ENCODE measurements around the gene OPCML. TPM values are rescaled to one million over a fixed set of nuclear protein-coding genes. Genes with fewer than 3 reads are reported as not detected.

OPCML gene
- total RNA-seq, 5 donors from 2014 or later (not counting 1 experiment from before 2014, with no cell fraction given) = not detected

- no peak for DNase-seq
- no peaks in the 10 kb centered on the region for H3K4me1 Mint-ChIP-seq
- POLR2A ChIA-PET = no interaction called here
- no peaks in the 10 kb centered on the region for H3K36me3 Mint-ChIP-seq
- Histone ChIP-seq H3K4me1 (ENCODE audit: control insufficient read depth in 1 of 2, extremely low read depth in 1 of 2, insufficient read depth in 2 of 2, low read length in 2 of 2) (no peaks in the 10 kb centered on the region), H3K9me3 (no peaks in the 10 kb centered on the region), H3K4me3 (ENCODE audit: control insufficient read depth in 1 of 2, extremely low read depth in 1 of 2, low read length in 1 of 2) (no peak overlapping the region), H3K27me3 (replicated peaks in 1 of 2; ENCODE audit: control insufficient read depth in 2 of 2, extremely low read depth in 1 of 2, insufficient read depth in 2 of 2, low read length in 1 of 2) (no peaks in the 10 kb centered on the region), H3K36me3 (ENCODE audit: control insufficient read depth in 2 of 2, extremely low read depth in 1 of 2, insufficient read depth in 1 of 2, low read length in 1 of 2) (no peaks in the 10 kb centered on the region), H3K27ac (ENCODE audit: low read length) (no peak overlapping the region)
- H3K27me3 Mint-ChIP-seq = peaks cover 0 to 2% of the 10 kb centered on the region in 2 donors
- CTCF ChIA-PET = no interaction called here
- ATAC-seq (replicated peaks in 1 of 4) = no peak
- WGBS (ENCODE audit: insufficient coverage) = 81% methylated on average over 4 of the region's 8 CpGs
- H3K9me3 Mint-ChIP-seq = peaks cover 0 to 9% (median 0%) of the 10 kb centered on the region in 3 donors
- no peak overlapping the region for H3K4me3 Mint-ChIP-seq
- H3K27ac Mint-ChIP-seq = no peak overlapping the region
Observed at GRCh38 chr11:132980670-132981069, 551.6 kb downstream of the OPCML start.

- no peak for ATAC-seq (replicated peaks in 1 of 4)
- CTCF ChIA-PET = no interaction called here
- no peak overlapping the region for H3K27ac Mint-ChIP-seq
Observed at GRCh38 chr11:132977746-132978145, 554.6 kb downstream of the OPCML start.

DNA sequence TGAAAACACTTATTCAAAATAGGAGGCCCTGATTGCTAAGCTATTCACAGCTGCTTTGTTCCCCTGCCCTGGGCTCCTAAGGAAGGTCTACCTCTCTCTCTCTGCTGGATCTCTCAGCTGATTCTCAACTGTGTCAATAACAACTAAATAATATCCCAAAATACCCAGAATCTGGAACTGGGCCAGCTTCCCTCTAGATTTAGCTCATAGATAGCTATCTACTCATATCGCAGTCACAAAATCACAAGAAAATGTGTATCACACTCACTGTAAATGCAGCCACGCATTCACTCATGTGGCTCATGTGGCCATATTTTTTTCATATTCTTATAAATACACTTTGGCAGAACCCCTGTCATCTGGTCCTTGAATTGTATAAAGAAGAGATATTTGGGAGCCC, 555.1 kb downstream of the OPCML start:
- Mint-ChIP-seq H3K4me3 (no peak overlapping the region), H3K27me3 (peaks cover 3 to 5% of the 10 kb centered on the region in 2 donors), H3K4me1 (no peaks in the 10 kb centered on the region), H3K36me3 (no peaks in the 10 kb centered on the region), H3K27ac (no peak overlapping the region), H3K9me3 (peaks cover 0 to 14% (median 0%) of the 10 kb centered on the region in 3 donors)
- no peaks in the 10 kb centered on the region for H3K36me3 ChIP-seq (ENCODE audit: control insufficient read depth in 2 of 2, extremely low read depth in 1 of 2, insufficient read depth in 1 of 2, low read length in 1 of 2)
- ATAC-seq (replicated peaks in 1 of 4) (no peak), DNase-seq (no peak)
- H3K4me3 ChIP-seq (ENCODE audit: control insufficient read depth in 1 of 2, extremely low read depth in 1 of 2, low read length in 1 of 2) = no peak overlapping the region
- no peaks in the 10 kb centered on the region for H3K9me3 ChIP-seq
- H3K27me3 ChIP-seq (replicated peaks in 1 of 2; ENCODE audit: control insufficient read depth in 2 of 2, extremely low read depth in 1 of 2, insufficient read depth in 2 of 2, low read length in 1 of 2) = no peaks in the 10 kb centered on the region
- WGBS (ENCODE audit: insufficient coverage) = 100% methylated on average over 1 of the region's 2 CpGs
- POLR2A ChIA-PET = no interaction called here
- no peak overlapping the region for H3K27ac ChIP-seq (ENCODE audit: low read length)
- CTCF ChIA-PET = no interaction called here
- H3K4me1 ChIP-seq (ENCODE audit: control insufficient read depth in 1 of 2, extremely low read depth in 1 of 2, insufficient read depth in 2 of 2, low read length in 2 of 2) = no peaks in the 10 kb centered on the region

More at GRCh38 chr11:132977746-132978145, 554.6 kb downstream of the OPCML start:
- WGBS (ENCODE audit: insufficient coverage) = 93% methylated on average over 4 of the region's 4 CpGs
- Mint-ChIP-seq H3K4me1 (no peaks in the 10 kb centered on the region), H3K36me3 (no peaks in the 10 kb centered on the region), H3K4me3 (no peak overlapping the region), H3K27me3 (peaks cover 3 to 5% of the 10 kb centered on the region in 2 donors), H3K9me3 (peaks cover 0 to 14% (median 0%) of the 10 kb centered on the region in 3 donors)
- H3K27ac ChIP-seq (ENCODE audit: low read length) = no peak overlapping the region
- POLR2A ChIA-PET = no interaction called here
- H3K36me3 ChIP-seq (ENCODE audit: control insufficient read depth in 2 of 2, extremely low read depth in 1 of 2, insufficient read depth in 1 of 2, low read length in 1 of 2) = no peaks in the 10 kb centered on the region
- no peak overlapping the region for H3K4me3 ChIP-seq (ENCODE audit: control insufficient read depth in 1 of 2, extremely low read depth in 1 of 2, low read length in 1 of 2)
- DNase-seq = no peak
- no peaks in the 10 kb centered on the region for H3K9me3 ChIP-seq
- no peaks in the 10 kb centered on the region for H3K4me1 ChIP-seq (ENCODE audit: control insufficient read depth in 1 of 2, extremely low read depth in 1 of 2, insufficient read depth in 2 of 2, low read length in 2 of 2)
- H3K27me3 ChIP-seq (replicated peaks in 1 of 2; ENCODE audit: control insufficient read depth in 2 of 2, extremely low read depth in 1 of 2, insufficient read depth in 2 of 2, low read length in 1 of 2) = no peaks in the 10 kb centered on the region

GRCh38 chr11:132976115-132976514, 556.2 kb downstream of the OPCML start:
- no peaks in the 10 kb centered on the region for H3K36me3 Mint-ChIP-seq
- H3K4me3 Mint-ChIP-seq = no peak overlapping the region
- POLR2A ChIA-PET = interaction anchor here in 1 of 2 donors (0.6 kb wide), 1 partner anchor 544 kb away, joined by 3 read pairs; no protein-coding TSS in a partner anchor
- CTCF ChIA-PET = no interaction called here
- no peak overlapping the region for H3K27ac Mint-ChIP-seq
- Histone ChIP-seq H3K4me3 (ENCODE audit: control insufficient read depth in 1 of 2, extremely low read depth in 1 of 2, low read length in 1 of 2) (no peak overlapping the region), H3K4me1 (ENCODE audit: control insufficient read depth in 1 of 2, extremely low read depth in 1 of 2, insufficient read depth in 2 of 2, low read length in 2 of 2) (no peaks in the 10 kb centered on the region), H3K27me3 (replicated peaks in 1 of 2; ENCODE audit: control insufficient read depth in 2 of 2, extremely low read depth in 1 of 2, insufficient read depth in 2 of 2, low read length in 1 of 2) (no peaks in the 10 kb centered on the region), H3K9me3 (no peaks in the 10 kb centered on the region), H3K36me3 (ENCODE audit: control insufficient read depth in 2 of 2, extremely low read depth in 1 of 2, insufficient read depth in 1 of 2, low read length in 1 of 2) (no peaks in the 10 kb centered on the region), H3K27ac (ENCODE audit: low read length) (no peak overlapping the region)
- DNase-seq = no peak
- H3K27me3 Mint-ChIP-seq = peaks cover 3 to 5% of the 10 kb centered on the region in 2 donors
- H3K9me3 Mint-ChIP-seq = peaks cover 0 to 10% (median 0%) of the 10 kb centered on the region in 3 donors
- no peak for ATAC-seq (replicated peaks in 1 of 4)
- no peaks in the 10 kb centered on the region for H3K4me1 Mint-ChIP-seq
- WGBS (ENCODE audit: insufficient coverage) = 58% methylated on average over 3 of the region's 5 CpGs

DNA sequence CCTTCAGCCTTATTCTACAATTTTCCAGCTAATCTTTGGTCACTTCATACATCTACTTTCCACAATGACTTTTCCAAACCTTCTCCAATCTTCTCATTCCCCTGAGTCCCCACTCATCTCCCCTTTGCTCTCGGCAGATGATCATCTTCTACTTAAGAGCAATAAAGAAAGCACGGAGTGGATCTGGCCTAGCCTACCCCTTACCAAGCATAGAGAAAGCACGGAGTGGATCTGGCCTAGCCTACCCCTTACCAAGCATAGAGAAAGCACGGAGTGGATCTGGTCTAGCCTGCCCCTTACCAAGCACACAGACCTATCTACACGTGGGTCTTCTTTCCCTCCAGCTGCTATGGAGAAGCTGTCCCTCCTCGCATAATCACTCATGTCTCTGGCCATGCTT, 558.6 kb downstream of the OPCML start:
- Histone ChIP-seq H3K27me3 (replicated peaks in 1 of 2; ENCODE audit: control insufficient read depth in 2 of 2, extremely low read depth in 1 of 2, insufficient read depth in 2 of 2, low read length in 1 of 2) (no peaks in the 10 kb centered on the region), H3K36me3 (ENCODE audit: control insufficient read depth in 2 of 2, extremely low read depth in 1 of 2, insufficient read depth in 1 of 2, low read length in 1 of 2) (no peaks in the 10 kb centered on the region), H3K4me3 (ENCODE audit: control insufficient read depth in 1 of 2, extremely low read depth in 1 of 2, low read length in 1 of 2) (no peak overlapping the region), H3K9me3 (no peaks in the 10 kb centered on the region), H3K27ac (ENCODE audit: low read length) (no peak overlapping the region), H3K4me1 (ENCODE audit: control insufficient read depth in 1 of 2, extremely low read depth in 1 of 2, insufficient read depth in 2 of 2, low read length in 2 of 2) (no peaks in the 10 kb centered on the region)
- H3K27ac Mint-ChIP-seq = no peak overlapping the region
- ChIA-PET CTCF (no interaction called here), POLR2A (no interaction called here)
- peaks cover 0 to 7% (median 0%) of the 10 kb centered on the region in 3 donors for H3K9me3 Mint-ChIP-seq
- DNase-seq = no peak
- ATAC-seq (replicated peaks in 1 of 4) = no peak
- H3K4me3 Mint-ChIP-seq = no peak overlapping the region
- no peaks in the 10 kb centered on the region for H3K4me1 Mint-ChIP-seq
- peaks cover 3 to 5% of the 10 kb centered on the region in 2 donors for H3K27me3 Mint-ChIP-seq
- WGBS (ENCODE audit: insufficient coverage) = 67% methylated on average over 6 of the region's 6 CpGs
- H3K36me3 Mint-ChIP-seq = no peaks in the 10 kb centered on the region

DNA sequence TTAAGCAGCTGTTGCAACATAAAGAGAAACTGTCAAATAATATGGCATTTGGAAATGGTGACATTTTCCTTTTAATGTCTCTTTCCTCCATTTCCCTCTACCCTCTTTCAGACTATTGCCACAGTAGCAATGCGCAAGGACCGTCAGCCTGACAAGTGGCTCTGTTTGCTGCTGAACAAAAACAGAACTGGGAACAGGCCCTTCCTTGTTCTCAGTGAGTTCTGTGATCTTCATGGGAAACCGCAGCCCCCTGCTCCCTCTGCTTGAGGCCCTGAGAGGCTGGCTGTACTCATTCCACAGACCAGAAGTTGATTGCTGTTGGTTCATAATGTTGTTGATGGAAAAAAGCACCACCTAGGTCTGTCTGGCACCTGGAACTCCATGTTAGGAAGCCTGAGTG, 559.7 kb downstream of the OPCML start:
- CTCF ChIA-PET = no interaction called here
- no peaks in the 10 kb centered on the region for H3K36me3 Mint-ChIP-seq
- H3K27me3 Mint-ChIP-seq = peaks cover 3 to 5% of the 10 kb centered on the region in 2 donors
- no peak overlapping the region for H3K27ac Mint-ChIP-seq
- H3K9me3 Mint-ChIP-seq = peaks cover 0 to 7% (median 0%) of the 10 kb centered on the region in 3 donors
- ATAC-seq (replicated peaks in 1 of 4) (no peak), DNase-seq (no peak)
- POLR2A ChIA-PET = no interaction called here
- H3K4me1 ChIP-seq (ENCODE audit: control insufficient read depth in 1 of 2, extremely low read depth in 1 of 2, insufficient read depth in 2 of 2, low read length in 2 of 2) = no peaks in the 10 kb centered on the region
- no peak overlapping the region for H3K4me3 Mint-ChIP-seq
- H3K4me3 ChIP-seq (ENCODE audit: control insufficient read depth in 1 of 2, extremely low read depth in 1 of 2, low read length in 1 of 2) = no peak overlapping the region
- no peaks in the 10 kb centered on the region for H3K4me1 Mint-ChIP-seq
- H3K27ac ChIP-seq (ENCODE audit: low read length) = no peak overlapping the region
- no peaks in the 10 kb centered on the region for H3K9me3 ChIP-seq
- H3K36me3 ChIP-seq (ENCODE audit: control insufficient read depth in 2 of 2, extremely low read depth in 1 of 2, insufficient read depth in 1 of 2, low read length in 1 of 2) = no peaks in the 10 kb centered on the region
- no peaks in the 10 kb centered on the region for H3K27me3 ChIP-seq (replicated peaks in 1 of 2; ENCODE audit: control insufficient read depth in 2 of 2, extremely low read depth in 1 of 2, insufficient read depth in 2 of 2, low read length in 1 of 2)
- 33% methylated on average over 2 of the region's 3 CpGs for WGBS (ENCODE audit: insufficient coverage)

DNA sequence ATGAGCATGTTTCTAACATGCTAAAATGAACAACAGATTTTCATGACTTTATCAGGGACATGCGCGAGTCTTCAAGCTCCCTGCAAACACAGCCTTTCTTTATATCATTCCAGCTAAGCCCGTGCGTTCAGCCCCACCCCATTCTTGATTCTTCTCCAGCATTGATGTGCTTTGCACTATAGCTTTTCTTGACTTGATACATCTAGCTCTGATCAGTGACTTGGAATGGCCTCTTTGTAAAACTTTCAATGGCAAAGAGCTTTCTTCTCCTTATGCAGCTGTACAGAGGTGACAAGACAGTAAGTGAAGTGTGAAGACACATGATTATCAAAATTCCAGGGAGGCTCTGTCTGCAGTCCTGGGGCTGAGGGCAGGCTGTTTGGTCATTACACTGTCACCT, 561.0 kb downstream of the OPCML start:
- Histone ChIP-seq H3K9me3 (no peaks in the 10 kb centered on the region), H3K27me3 (replicated peaks in 1 of 2; ENCODE audit: control insufficient read depth in 2 of 2, extremely low read depth in 1 of 2, insufficient read depth in 2 of 2, low read length in 1 of 2) (no peaks in the 10 kb centered on the region), H3K4me1 (ENCODE audit: control insufficient read depth in 1 of 2, extremely low read depth in 1 of 2, insufficient read depth in 2 of 2, low read length in 2 of 2) (no peaks in the 10 kb centered on the region), H3K27ac (ENCODE audit: low read length) (no peak overlapping the region), H3K4me3 (ENCODE audit: control insufficient read depth in 1 of 2, extremely low read depth in 1 of 2, low read length in 1 of 2) (no peak overlapping the region), H3K36me3 (ENCODE audit: control insufficient read depth in 2 of 2, extremely low read depth in 1 of 2, insufficient read depth in 1 of 2, low read length in 1 of 2) (no peaks in the 10 kb centered on the region)
- POLR2A ChIA-PET = no interaction called here
- Mint-ChIP-seq H3K36me3 (no peaks in the 10 kb centered on the region), H3K4me1 (no peaks in the 10 kb centered on the region), H3K27me3 (peaks cover 1 to 5% of the 10 kb centered on the region in 2 donors), H3K9me3 (peaks cover 0 to 7% (median 0%) of the 10 kb centered on the region in 3 donors), H3K27ac (no peak overlapping the region), H3K4me3 (no peak overlapping the region)
- 94% methylated on average over 4 of the region's 4 CpGs for WGBS (ENCODE audit: insufficient coverage)
- CTCF ChIA-PET = no interaction called here
- ATAC-seq (replicated peaks in 1 of 4) = no peak
- no peak for DNase-seq
